Measurements from ENCODE around the gene ZNF324.
"Not testable (repeated sequence)": the region's sequence is repeated elsewhere in the genome, so short reads cannot be mapped to it uniquely, and the experiment has no call there.

Gene ZNF324

DNA sequence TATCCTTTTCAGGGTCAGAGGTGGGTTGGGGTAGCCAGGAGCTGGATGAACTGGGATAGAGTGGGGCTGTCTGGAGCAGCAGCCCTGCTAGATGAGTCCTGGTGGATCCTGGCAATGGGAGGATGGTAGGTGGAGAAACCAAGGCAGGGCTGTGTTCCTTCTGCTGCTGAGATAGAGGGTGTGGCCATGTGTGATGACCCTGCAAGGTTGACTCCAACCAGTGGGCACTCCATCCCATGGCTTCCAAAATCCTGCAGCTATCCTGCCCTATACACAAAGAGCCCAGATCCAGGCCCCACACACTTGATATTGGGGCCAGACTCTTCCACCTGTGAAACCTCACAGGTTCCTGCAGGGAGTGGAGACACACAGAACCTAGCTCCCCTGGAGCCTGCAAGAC lies 6.9 kb downstream of the ZNF324 start:
- no peak for DNase-seq

GRCh38 chr19:58474291-58474996 lies 7.6 kb downstream of the ZNF324 start:
- DNase-seq: no peak

DNA sequence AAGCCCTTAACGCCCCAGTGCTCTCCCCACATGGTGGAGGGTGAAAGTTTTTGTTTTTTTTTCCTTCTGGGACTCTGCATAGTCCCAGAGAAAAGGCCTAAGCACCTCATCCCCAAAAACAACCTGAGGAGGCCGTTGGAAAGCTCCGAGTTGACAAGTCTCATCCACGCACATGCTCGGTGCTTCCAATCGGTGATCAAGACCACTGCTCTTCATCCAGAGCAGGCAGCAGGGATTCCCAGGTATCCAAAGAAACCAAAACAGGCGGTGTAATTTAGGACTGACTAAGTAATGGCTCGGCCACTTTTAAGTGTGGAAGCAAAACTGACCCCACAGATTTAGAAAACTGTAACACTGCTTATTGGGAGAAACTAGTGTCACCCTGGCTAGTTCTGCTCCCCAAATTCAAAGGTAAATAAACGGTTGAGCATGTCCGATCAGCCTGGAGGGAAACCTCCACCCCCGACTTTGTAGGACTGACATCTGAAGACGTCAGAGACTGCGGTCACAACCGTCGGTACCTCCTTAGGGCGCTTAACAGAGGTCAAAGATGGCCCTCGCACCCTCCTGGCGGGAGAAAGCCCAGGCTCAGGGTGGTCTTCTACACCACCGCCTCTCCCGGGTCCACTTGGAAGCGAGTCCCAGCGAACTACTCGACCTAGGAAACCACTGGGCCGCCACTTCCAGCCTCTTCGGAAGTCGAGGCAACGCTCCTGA lies 8.3 kb downstream of the ZNF324 start:
- no peak for DNase-seq

GRCh38 chr19:58475714-58476497 lies 9.0 kb downstream of the ZNF324 start, which contains the start of gene ZNF446:
Gene ZNF446, plus strand, starts transcription at chr19:58476352. Its CDS starts 867 bp downstream, at chr19:58477219.
- DNase-seq: peak; percentile 97

GRCh38 chr19:58476498-58477015 lies 9.7 kb downstream of the ZNF324 start:
- DNase-seq: no peak

GRCh38 chr19:58477130-58477529 lies 10.2 kb downstream of the ZNF324 start:
- no peak for DNase-seq

DNA sequence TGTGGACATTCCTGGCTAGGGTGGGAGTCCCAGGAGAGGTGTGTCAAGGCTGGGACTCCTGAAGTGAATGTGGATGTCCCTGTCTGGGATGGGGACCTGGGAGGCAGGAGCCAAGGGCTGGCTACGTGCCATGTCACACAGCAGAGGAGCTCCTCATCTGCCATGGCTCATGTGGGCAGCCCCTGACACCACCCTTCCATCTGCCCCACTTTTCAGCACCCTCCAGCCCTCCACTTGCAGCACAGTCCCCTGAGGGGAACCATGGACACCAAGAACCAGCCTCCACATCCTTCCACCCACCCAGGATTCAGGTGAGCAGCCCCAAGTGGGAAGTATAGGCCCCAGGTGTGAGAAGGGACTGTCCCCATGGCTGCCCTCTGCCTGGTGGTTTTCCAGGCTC lies 11.0 kb downstream of the ZNF324 start:
- no peak for DNase-seq

GRCh38 chr19:58479303-58479702 lies 12.4 kb downstream of the ZNF324 start:
- no peak for DNase-seq

DNA sequence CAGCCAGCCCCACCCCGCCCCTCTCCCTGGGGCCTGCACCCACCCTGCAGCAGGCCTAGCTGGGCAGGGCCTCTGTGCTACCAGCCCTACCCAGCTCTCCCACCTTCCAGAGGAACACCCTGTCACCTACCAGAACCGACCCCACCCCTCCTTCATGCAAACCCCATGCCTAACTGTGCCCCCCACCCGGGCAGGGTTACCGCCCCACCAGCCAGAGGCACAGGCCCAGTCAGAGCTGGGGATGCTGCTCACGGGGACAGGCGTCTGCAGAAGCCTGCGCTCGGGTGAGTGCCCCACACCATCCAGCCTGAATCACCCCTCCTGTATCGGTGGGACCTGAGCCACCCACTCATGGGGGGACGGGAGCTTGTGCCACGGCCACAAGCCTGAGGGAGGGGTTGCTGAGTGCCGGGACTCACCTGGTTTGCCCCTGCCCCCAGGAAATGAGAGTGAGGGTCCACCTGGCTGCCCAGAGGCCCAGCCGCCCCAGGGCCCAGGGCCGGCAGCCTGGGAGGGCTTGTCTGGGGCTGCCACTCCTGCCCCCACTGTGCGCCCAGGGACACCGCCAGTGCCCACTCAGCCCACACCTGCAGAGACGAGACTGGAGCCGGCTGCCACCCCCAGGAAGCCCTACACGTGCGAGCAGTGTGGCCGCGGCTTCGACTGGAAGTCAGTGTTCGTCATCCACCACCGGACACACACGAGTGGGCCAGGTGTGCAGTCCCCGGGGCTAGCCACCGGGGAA lies 13.0 kb downstream of the ZNF324 start:
- DNase-seq: no peak

DNA sequence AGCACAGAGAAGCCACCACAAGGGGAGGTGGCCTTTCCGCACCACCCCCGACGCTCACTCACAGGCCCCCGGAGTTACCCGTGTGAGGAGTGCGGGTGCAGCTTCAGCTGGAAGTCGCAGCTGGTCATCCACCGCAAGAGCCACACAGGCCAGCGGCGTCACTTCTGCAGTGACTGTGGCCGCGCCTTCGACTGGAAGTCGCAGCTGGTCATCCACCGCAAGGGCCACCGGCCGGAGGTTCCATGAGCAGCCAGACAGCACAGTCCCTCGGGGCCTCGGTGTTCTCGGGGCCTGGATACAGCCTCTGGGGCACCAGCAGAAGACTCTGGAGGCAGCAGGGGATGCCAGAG lies 13.6 kb downstream of the ZNF324 start:
- no peak for DNase-seq

GRCh38 chr19:58480831-58481230 lies 14.0 kb downstream of the ZNF324 start:
- no peak for DNase-seq

GRCh38 chr19:58482372-58482771 lies 15.5 kb downstream of the ZNF324 start:
- DNase-seq: no peak

GRCh38 chr19:58483776-58484175 lies 16.9 kb downstream of the ZNF324 start:
- no peak for DNase-seq

DNA sequence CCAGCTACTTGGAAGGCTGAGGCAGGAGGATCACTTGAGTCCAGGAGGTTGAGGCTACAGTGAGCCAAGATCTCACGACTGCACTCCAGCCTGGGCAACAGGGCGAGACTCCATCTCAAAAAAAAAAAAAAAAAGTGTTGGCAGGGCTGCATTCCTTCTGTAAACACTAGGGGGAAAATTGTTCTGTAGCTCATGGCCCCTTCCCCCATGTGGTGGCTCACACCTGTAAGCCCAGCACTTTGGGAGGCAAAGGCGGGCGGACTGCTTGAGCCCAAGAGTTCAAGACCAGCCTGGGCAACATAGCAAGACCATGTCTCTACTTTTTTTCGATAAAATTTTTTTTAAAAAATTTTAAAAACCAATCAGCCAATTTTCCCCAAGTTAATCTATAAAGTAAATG lies 17.5 kb downstream of the ZNF324 start:
- DNase-seq: not testable (repeated sequence)

GRCh38 chr19:58491393-58491792 lies 24.5 kb downstream of the ZNF324 start:
- DNase-seq: no peak

DNA sequence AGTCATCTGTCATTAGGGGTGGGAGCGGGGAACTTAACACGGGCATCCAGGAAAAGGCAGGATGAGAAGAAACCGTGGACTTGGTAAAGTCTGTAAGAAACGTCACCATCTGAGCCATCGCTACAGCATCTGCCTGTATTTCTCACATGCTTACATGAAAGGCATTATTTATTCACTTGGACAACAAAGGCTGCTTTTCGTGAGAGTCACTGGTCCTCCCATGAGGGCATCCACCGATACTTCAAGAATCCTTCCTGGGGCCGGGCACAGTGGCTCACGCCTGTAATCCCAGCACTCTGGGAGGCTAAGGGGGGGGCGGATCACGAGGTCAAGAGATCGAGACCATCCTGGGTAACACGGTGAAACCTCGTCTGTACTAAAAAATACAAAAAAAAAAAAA lies 25.4 kb downstream of the ZNF324 start:
- DNase-seq: no peak

- no peak for DNase-seq
Observed at GRCh38 chr19:58497634-58498170, 30.8 kb downstream of the ZNF324 start.

DNA sequence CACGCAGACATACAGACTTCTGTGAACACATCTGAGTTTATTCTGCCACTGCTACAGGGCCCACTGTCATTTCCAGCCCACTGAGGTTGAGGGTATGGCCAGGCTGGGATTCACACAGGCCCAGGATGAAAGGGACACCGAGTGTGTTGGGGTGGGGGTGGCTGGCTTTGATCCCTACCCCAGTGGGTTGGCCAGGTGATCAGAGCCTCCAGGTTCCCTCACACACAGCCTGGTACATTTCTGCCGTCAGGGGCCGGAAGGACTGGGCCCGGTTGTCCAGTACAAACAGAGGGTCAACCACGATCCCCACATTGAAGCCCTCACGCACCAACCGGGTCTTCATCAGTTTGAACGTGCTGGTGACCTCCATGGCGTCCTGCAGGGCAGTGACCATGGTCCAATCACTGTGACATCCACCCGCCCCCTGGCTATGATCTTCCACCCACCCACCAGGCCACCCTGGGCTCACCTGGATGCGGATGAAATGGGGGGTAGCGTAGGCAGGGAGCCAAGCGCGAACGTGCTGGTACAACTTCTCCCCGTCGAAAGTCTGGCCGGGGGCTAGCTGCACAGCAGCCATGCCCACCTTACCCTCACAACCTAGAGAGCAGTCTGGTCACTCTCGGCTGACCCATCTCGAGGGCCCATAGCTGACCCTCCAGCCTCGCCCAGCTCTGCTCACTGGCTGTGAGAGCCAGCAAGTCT lies 31.6 kb downstream of the ZNF324 start:
- peak; percentile 47 for DNase-seq

- DNase-seq: peak; percentile 99
Observed at GRCh38 chr19:58499021-58499927, 32.4 kb downstream of the ZNF324 start.

DNA sequence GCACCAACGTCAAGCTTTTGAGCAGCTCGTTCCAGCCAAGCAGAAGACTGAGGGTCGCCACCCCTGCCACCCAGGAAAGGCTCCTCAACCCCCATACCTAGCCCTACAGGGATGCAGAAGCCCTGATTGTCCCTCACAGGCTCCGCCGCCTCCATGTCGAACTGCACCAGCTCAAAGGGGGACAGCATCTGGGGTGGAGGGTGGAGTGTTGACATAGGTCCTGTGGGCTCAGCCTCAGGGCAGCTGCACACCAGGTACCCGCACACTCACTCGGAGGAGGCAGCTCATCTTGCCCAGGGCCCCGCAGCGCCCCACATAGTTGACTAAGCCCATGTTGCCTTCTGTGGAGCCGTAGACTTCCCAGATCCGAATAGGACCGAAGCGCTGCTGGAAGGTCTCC lies 33.4 kb downstream of the ZNF324 start:
- DNase-seq: no peak

All from left hindlimb (tissue), 1 donor.